GM23338 (cell line): ENCODE measurements around the gene FAM117A.

Source experiments
- CREB1 ChIP-seq: fragments of 250-450 bp; sonication (Bioruptor Pico); IDR thresholded peaks from 2 replicates; pipeline ENCODE4 v1.5.0; 2020; ENCODE audit warnings: low read depth, mild to moderate bottlenecking, moderate library complexity
- CTCF ChIP-seq, 2 experiments: fragments of 200-600 bp in 1 of 2; sonication (generic) in 1 of 2; conservative IDR thresholded peaks; 2 replicates each; pipeline versions ENCODE4 v1.5.1 to v1.6.1; 2016 to 2017; ENCODE audit warnings: antibody characterized with exemption in 2 of 2, low read depth in 2 of 2, mild to moderate bottlenecking in 2 of 2, moderate library complexity in 1 of 2
- NANOG ChIP-seq: IDR thresholded peaks from 2 replicates; pipeline ENCODE4 v1.6.1; 2016; ENCODE audit warnings: antibody characterized with exemption, borderline replicate concordance
- POLR2AphosphoS5 ChIP-seq: IDR thresholded peaks from 2 replicates; pipeline ENCODE4 v1.6.1; 2016; ENCODE audit warnings: antibody characterized with exemption, low read depth

- TF ChIP-seq CTCF (conservative IDR thresholded peaks at IDR 0.05; ENCODE audit: low read depth in 2 of 2) (no peak), POLR2AphosphoS5 (no peak), NANOG (no peak), CREB1 (CRISPR knock-in tag) (no peak)
Measured at GRCh38 chr17:49762151-49762941, 1.6 kb downstream of the FAM117A start.
